ENCODE measurements around the gene GEMIN4.
"Not testable (repeated sequence)": the region's sequence is repeated elsewhere in the genome, so short reads cannot be mapped to it uniquely, and the experiment has no call there.

The GEMIN4 gene

DNA sequence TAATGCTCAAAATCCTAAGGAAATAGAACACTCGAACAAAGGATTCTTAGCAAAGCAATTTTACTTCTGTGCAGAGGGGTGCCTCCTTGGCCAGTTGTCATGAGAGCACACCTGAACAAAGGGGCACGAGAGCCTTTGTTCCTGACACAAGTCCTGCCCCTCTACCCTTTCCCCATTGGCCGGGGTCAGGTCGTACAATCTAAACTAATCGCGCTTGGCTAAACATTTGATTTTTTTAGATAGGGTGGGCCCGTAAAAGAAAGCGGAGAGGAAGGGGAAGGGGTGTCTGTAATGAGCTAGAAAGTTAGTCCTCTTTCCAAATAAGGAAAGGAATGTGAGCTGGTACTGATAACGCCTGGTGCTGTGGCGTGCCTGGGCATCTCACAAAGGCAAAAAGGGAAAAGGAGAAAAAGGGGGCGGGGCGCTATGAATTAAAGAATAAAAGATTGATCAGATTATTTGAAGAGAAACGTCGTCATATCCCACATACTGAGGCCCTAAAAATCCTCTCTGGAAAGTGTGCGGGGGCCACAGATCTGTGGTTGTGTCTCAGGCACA lies 4.0 kb upstream of the GEMIN4 start:
- H3K4me3 ChIP-seq (ENCODE audit: low read depth in 1 of 5, low read length in 5 of 5); H3K9me3 ChIP-seq (ENCODE audit: control insufficient read depth in 5 of 5, low read length in 5 of 5); H3K27ac ChIP-seq (ENCODE audit: low read depth, low read length); H3K27me3 ChIP-seq (ENCODE audit: control insufficient read depth in 5 of 5, insufficient read depth in 4 of 5, low read length in 5 of 5); H3K9ac ChIP-seq (ENCODE audit: low read length in 5 of 5): not testable (repeated sequence)
- Histone ChIP-seq H3K4me1 (ENCODE audit: control insufficient read depth in 5 of 5, insufficient read depth in 5 of 5, low read length in 5 of 5) (peaks cover 3 to 16% (median 13%) of the 10 kb centered on the region in 5 donors), H3K36me3 (ENCODE audit: control insufficient read depth in 5 of 5, insufficient read depth in 5 of 5, low read length in 5 of 5) (peaks cover 3 to 33% (median 31%) of the 10 kb centered on the region in 5 donors)

- Histone ChIP-seq H3K4me1 (ENCODE audit: control insufficient read depth in 5 of 5, insufficient read depth in 5 of 5, low read length in 5 of 5) (peaks cover 6 to 23% (median 19%) of the 10 kb centered on the region in 5 donors), H3K36me3 (ENCODE audit: control insufficient read depth in 5 of 5, insufficient read depth in 5 of 5, low read length in 5 of 5) (peaks cover 3 to 29% (median 27%) of the 10 kb centered on the region in 5 donors)
- not testable (repeated sequence) for H3K27me3 ChIP-seq (ENCODE audit: control insufficient read depth in 5 of 5, insufficient read depth in 4 of 5, low read length in 5 of 5); H3K9ac ChIP-seq (ENCODE audit: low read length in 5 of 5); H3K9me3 ChIP-seq (ENCODE audit: control insufficient read depth in 5 of 5, low read length in 5 of 5); H3K27ac ChIP-seq (ENCODE audit: low read depth, low read length); H3K4me3 ChIP-seq (ENCODE audit: low read depth in 1 of 5, low read length in 5 of 5)
Measured at GRCh38 chr17:755319-755961, 3.4 kb upstream of the GEMIN4 start.

- H3K27ac ChIP-seq (ENCODE audit: low read depth, low read length) = no peak overlapping the region
- no peaks in the 10 kb centered on the region for H3K27me3 ChIP-seq (ENCODE audit: control insufficient read depth in 5 of 5, insufficient read depth in 4 of 5, low read length in 5 of 5)
- peaks cover 0 to 19% (median 13%) of the 10 kb centered on the region in 5 donors for H3K36me3 ChIP-seq (ENCODE audit: control insufficient read depth in 5 of 5, insufficient read depth in 5 of 5, low read length in 5 of 5)
- H3K9ac ChIP-seq (ENCODE audit: low read length in 5 of 5) = no peak overlapping the region
- no peaks in the 10 kb centered on the region for H3K9me3 ChIP-seq (ENCODE audit: control insufficient read depth in 5 of 5, low read length in 5 of 5)
- peak overlapping the region in 1 of 5 donors; percentile 19 for H3K4me3 ChIP-seq (ENCODE audit: low read depth in 1 of 5, low read length in 5 of 5)
- peaks cover 6 to 25% (median 22%) of the 10 kb centered on the region in 5 donors for H3K4me1 ChIP-seq (ENCODE audit: control insufficient read depth in 5 of 5, insufficient read depth in 5 of 5, low read length in 5 of 5)
Measured at GRCh38 chr17:753418-753817, 1.4 kb upstream of the GEMIN4 start.

- H3K27me3 ChIP-seq (ENCODE audit: control insufficient read depth in 5 of 5, insufficient read depth in 4 of 5, low read length in 5 of 5) = no peaks in the 10 kb centered on the region
- peak overlapping the region; percentile 75 to 86 (median 82) for H3K4me3 ChIP-seq (ENCODE audit: low read depth in 1 of 5, low read length in 5 of 5)
- H3K9ac ChIP-seq (ENCODE audit: low read length in 5 of 5) = peak overlapping the region in 4 of 5 donors; percentile 75 to 89 (median 82)
- H3K36me3 ChIP-seq (ENCODE audit: control insufficient read depth in 5 of 5, insufficient read depth in 5 of 5, low read length in 5 of 5) = peaks cover 0 to 20% (median 13%) of the 10 kb centered on the region in 5 donors
- no peaks in the 10 kb centered on the region for H3K9me3 ChIP-seq (ENCODE audit: control insufficient read depth in 5 of 5, low read length in 5 of 5)
- H3K4me1 ChIP-seq (ENCODE audit: control insufficient read depth in 5 of 5, insufficient read depth in 5 of 5, low read length in 5 of 5) = peaks cover 6 to 25% (median 22%) of the 10 kb centered on the region in 5 donors
- peak overlapping the region; percentile 50 for H3K27ac ChIP-seq (ENCODE audit: low read depth, low read length)
Measured at GRCh38 chr17:752620-753219, 656 bp upstream of the GEMIN4 start.

DNA sequence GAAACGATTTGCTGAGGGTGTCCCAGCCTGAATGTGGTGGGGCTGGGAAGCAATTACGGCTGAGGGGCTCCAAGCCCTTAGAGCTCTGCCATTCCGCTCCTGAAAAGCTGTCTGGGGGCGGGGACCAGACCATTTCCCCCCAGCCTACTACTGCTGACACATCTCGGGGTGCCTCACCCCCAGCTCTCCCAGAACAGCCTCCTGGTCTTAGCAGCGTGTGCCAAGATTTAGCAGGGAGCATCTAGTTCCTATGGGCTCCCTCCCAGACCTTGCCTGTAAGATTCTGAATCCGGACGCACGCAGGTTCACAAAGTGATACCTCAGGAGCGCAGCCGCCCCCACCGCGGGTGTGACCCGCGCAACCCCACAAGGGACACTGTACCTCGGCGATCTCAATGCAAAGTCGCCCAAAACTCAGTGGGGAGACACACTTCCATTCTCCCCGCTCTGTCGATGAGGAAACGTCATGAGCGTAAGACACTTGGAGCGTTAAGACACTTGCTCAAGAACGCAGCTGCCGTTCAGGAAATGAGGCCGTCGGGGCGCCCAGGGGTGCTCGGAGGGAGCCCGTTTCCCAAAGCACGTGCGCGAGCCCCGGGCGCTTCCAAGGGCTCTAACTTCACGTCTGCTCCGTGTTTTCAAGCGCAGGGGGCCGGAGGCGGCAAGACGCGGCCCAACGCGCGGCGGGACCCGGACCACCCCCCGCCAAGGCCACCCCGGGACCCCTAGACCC lies 629 bp downstream of the GEMIN4 start:
- Histone ChIP-seq H3K9ac (ENCODE audit: low read length in 5 of 5) (peak overlapping the region; percentile 59 to 89 (median 82)), H3K27ac (ENCODE audit: low read depth, low read length) (no peak overlapping the region), H3K27me3 (ENCODE audit: control insufficient read depth in 5 of 5, insufficient read depth in 4 of 5, low read length in 5 of 5) (no peaks in the 10 kb centered on the region), H3K4me3 (ENCODE audit: low read depth in 1 of 5, low read length in 5 of 5) (peak overlapping the region; percentile 75 to 82 (median 78)), H3K9me3 (ENCODE audit: control insufficient read depth in 5 of 5, low read length in 5 of 5) (no peaks in the 10 kb centered on the region), H3K4me1 (ENCODE audit: control insufficient read depth in 5 of 5, insufficient read depth in 5 of 5, low read length in 5 of 5) (peaks cover 6 to 25% (median 22%) of the 10 kb centered on the region in 5 donors), H3K36me3 (ENCODE audit: control insufficient read depth in 5 of 5, insufficient read depth in 5 of 5, low read length in 5 of 5) (peaks cover 0 to 22% (median 17%) of the 10 kb centered on the region in 5 donors)

- H3K36me3 ChIP-seq (ENCODE audit: control insufficient read depth in 5 of 5, insufficient read depth in 5 of 5, low read length in 5 of 5) = peaks cover 0 to 31% (median 25%) of the 10 kb centered on the region in 5 donors
- no peaks in the 10 kb centered on the region for H3K27me3 ChIP-seq (ENCODE audit: control insufficient read depth in 5 of 5, insufficient read depth in 4 of 5, low read length in 5 of 5)
- no peaks in the 10 kb centered on the region for H3K9me3 ChIP-seq (ENCODE audit: control insufficient read depth in 5 of 5, low read length in 5 of 5)
- peak overlapping the region; percentile 59 to 89 (median 82) for H3K9ac ChIP-seq (ENCODE audit: low read length in 5 of 5)
- H3K4me1 ChIP-seq (ENCODE audit: control insufficient read depth in 5 of 5, insufficient read depth in 5 of 5, low read length in 5 of 5) = peaks cover 6 to 25% (median 22%) of the 10 kb centered on the region in 5 donors
- no peak overlapping the region for H3K27ac ChIP-seq (ENCODE audit: low read depth, low read length)
- peak overlapping the region in 2 of 5 donors; percentile 75 to 82 for H3K4me3 ChIP-seq (ENCODE audit: low read depth in 1 of 5, low read length in 5 of 5)
Measured at GRCh38 chr17:750431-751037, 1.5 kb downstream of the GEMIN4 start.

DNA sequence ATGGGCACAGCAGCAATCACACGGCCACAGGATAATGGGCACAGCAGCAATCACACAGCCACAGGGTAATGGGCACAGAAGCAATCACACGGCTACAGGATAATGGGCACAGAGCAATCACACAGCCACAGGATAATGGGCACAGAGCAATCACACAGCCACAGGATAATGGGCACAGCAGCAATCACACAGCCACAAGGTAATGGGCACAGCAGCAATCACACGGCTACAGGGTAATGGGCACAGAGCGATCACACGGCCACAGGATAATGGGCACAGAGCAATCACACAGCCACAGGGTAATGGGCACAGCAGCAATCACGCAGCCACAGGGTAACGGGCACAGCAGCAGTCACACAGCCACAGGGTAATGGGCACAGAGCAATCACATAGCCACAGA lies 2.7 kb downstream of the GEMIN4 start:
- H3K36me3 ChIP-seq (ENCODE audit: control insufficient read depth in 5 of 5, insufficient read depth in 5 of 5, low read length in 5 of 5) = peaks cover 1 to 42% (median 35%) of the 10 kb centered on the region in 5 donors
- not testable (repeated sequence) for H3K4me3 ChIP-seq (ENCODE audit: low read depth in 1 of 5, low read length in 5 of 5); H3K9ac ChIP-seq (ENCODE audit: low read length in 5 of 5); H3K27me3 ChIP-seq (ENCODE audit: control insufficient read depth in 5 of 5, insufficient read depth in 4 of 5, low read length in 5 of 5); H3K9me3 ChIP-seq (ENCODE audit: control insufficient read depth in 5 of 5, low read length in 5 of 5); H3K27ac ChIP-seq (ENCODE audit: low read depth, low read length)
- H3K4me1 ChIP-seq (ENCODE audit: control insufficient read depth in 5 of 5, insufficient read depth in 5 of 5, low read length in 5 of 5) = peaks cover 6 to 25% (median 22%) of the 10 kb centered on the region in 5 donors

GRCh38 chr17:748604-749003 lies 3.5 kb downstream of the GEMIN4 start:
- Histone ChIP-seq H3K36me3 (ENCODE audit: control insufficient read depth in 5 of 5, insufficient read depth in 5 of 5, low read length in 5 of 5) (peaks cover 3 to 49% (median 40%) of the 10 kb centered on the region in 5 donors), H3K4me1 (ENCODE audit: control insufficient read depth in 5 of 5, insufficient read depth in 5 of 5, low read length in 5 of 5) (peaks cover 6 to 25% (median 22%) of the 10 kb centered on the region in 5 donors)
- H3K9ac ChIP-seq (ENCODE audit: low read length in 5 of 5); H3K9me3 ChIP-seq (ENCODE audit: control insufficient read depth in 5 of 5, low read length in 5 of 5); H3K27ac ChIP-seq (ENCODE audit: low read depth, low read length); H3K27me3 ChIP-seq (ENCODE audit: control insufficient read depth in 5 of 5, insufficient read depth in 4 of 5, low read length in 5 of 5); H3K4me3 ChIP-seq (ENCODE audit: low read depth in 1 of 5, low read length in 5 of 5): not testable (repeated sequence)

- H3K36me3 ChIP-seq (ENCODE audit: control insufficient read depth in 5 of 5, insufficient read depth in 5 of 5, low read length in 5 of 5) = peaks cover 3 to 64% (median 51%) of the 10 kb centered on the region in 5 donors
Measured at GRCh38 chr17:746783-747629, 5.1 kb downstream of the GEMIN4 start.

More at GRCh38 chr17:746783-747629, 5.1 kb downstream of the GEMIN4 start:
- Histone ChIP-seq H3K4me1 (ENCODE audit: control insufficient read depth in 5 of 5, insufficient read depth in 5 of 5, low read length in 5 of 5) (peaks cover 4 to 18% (median 15%) of the 10 kb centered on the region in 5 donors), H3K9ac (ENCODE audit: low read length in 5 of 5) (no peak overlapping the region), H3K27me3 (ENCODE audit: control insufficient read depth in 5 of 5, insufficient read depth in 4 of 5, low read length in 5 of 5) (no peaks in the 10 kb centered on the region), H3K27ac (ENCODE audit: low read depth, low read length) (no peak overlapping the region), H3K9me3 (ENCODE audit: control insufficient read depth in 5 of 5, low read length in 5 of 5) (no peaks in the 10 kb centered on the region), H3K4me3 (ENCODE audit: low read depth in 1 of 5, low read length in 5 of 5) (no peak overlapping the region)

Data from subcutaneous abdominal adipose tissue (tissue), 5 donors.